SH-SY5Y (cell line): ENCODE measurements around the gene RPL7A.

Experiments used
- GATA2 ChIP-seq: IDR thresholded peaks from 2 replicates; pipeline ENCODE4 v1.6.1; 2011; ENCODE audit warnings: mild to moderate bottlenecking, low read depth, low read length
- GATA3 ChIP-seq: IDR thresholded peaks from 2 replicates; pipeline ENCODE4 v1.6.1; 2011; ENCODE audit warnings: low read depth, mild to moderate bottlenecking, low read length, moderate library complexity

DNA sequence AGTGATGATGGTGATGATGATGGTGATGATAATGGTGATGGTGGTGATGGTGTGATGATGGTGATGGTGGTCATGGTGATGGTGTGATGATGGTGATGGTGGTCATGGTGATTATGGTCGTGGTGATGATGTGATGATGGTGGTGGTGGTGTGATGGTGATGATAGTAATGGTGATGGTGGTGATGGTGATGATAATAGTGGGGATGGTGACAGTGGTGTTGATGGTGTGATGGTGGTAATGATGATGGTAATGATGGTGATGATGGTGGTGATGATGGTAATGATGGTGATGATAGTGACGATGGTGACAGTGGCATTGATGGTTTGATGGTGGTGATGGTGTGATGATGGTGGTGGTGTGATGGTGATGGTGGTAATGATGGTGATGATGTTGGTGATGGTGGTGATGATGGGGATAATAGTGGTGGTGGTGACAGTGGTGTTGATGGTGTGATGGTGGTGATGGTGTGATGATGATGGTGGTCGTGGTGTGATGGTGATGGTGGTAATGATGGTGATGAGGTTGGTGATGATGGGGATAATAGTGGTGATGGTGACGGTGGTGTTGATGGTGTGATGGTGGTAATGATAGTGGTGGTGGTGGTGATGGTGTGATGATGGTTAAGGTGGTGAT, 34.6 kb downstream of the RPL7A start:
- no peak for TF ChIP-seq GATA2
- no peak for TF ChIP-seq GATA3
